ENCODE data around the gene SPATA2.
"Not testable (repeated sequence)": the region's sequence is repeated elsewhere in the genome, so short reads cannot be mapped to it uniquely, and the experiment has no call there.

The SPATA2 gene, protein sequence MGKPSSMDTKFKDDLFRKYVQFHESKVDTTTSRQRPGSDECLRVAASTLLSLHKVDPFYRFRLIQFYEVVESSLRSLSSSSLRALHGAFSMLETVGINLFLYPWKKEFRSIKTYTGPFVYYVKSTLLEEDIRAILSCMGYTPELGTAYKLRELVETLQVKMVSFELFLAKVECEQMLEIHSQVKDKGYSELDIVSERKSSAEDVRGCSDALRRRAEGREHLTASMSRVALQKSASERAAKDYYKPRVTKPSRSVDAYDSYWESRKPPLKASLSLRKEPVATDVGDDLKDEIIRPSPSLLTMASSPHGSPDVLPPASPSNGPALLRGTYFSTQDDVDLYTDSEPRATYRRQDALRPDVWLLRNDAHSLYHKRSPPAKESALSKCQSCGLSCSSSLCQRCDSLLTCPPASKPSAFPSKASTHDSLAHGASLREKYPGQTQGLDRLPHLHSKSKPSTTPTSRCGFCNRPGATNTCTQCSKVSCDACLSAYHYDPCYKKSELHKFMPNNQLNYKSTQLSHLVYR

GRCh38 chr20:49915380-49916145 lies at the start of gene SPATA2:
Gene SPATA2 (minus strand): TSS chr20:49915529. CDS start chr20:49908490, 7,039 bp downstream.
- peak; percentile 92 for DNase-seq

- DNase-seq, result no peak
Measured at GRCh38 chr20:49961413-49961812, 46.1 kb upstream of the SPATA2 start.

DNA sequence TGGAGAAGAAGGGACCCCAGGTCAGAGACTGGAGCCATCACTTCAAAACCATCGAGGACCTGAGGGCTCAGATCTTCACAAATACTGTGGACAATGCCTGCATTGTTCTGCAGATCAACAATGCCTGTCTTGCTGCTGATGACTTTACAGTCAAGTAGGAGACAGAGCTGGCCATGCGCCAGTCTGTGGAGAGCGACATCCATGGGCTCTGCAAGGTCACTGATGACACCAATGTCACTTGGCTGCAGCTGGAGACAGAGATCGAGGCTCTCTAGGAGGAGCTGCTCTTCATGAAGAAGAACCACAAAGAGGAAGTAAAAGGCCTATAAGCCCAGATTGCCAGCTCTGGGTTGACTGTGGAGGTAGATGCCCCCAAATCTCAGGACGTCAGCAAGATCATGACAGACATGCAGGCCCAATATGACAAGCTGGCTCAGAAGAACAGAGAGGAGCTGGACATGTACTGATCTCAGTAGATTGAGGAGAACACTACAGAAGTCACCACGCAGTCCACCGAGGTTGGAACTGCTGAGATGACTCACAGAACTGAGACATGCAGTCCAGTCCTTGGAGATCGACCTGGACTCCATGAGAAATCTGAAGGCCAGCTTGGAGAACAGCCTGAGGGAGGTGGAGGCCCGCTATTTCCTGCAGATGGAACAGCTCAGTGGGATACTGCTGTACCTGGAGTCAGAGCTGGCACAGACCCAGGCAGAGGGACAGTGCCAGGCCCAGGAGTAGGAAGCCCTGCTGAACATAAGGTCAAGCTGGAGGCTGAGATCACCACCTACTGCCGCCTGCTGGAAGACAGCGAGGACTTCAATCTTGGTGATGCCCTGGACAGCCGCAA lies 42.0 kb upstream of the SPATA2 start:
- DNase-seq, result not testable (repeated sequence)

DNA sequence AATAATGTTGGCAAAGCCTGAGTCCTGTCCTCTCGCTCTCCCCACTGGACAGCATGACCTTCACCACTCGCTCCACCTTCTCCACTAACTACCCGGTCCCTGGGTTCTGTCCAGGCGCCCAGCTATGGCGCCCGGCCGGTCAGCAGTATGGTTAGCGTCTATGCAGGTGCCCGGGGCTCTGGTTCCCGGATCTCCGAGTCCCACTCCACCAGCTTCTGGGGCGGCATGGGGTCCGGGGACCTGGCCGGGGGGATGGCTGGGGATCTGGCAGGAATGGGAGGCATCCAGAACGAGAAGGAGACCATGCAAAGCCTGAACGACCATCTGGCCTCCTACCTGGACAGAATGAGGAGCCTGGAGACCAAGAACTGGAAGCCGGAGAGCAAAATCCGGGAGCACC lies 41.4 kb upstream of the SPATA2 start:
- DNase-seq, result no peak

- not testable (repeated sequence) for DNase-seq
Measured at GRCh38 chr20:49955830-49956396, 40.6 kb upstream of the SPATA2 start.

GRCh38 chr20:49955167-49955566 lies 39.8 kb upstream of the SPATA2 start:
- DNase-seq, result no peak

- no peak for DNase-seq
Measured at GRCh38 chr20:49951151-49951550, 35.8 kb upstream of the SPATA2 start.

GRCh38 chr20:49948809-49949507 lies 33.6 kb upstream of the SPATA2 start:
- DNase-seq, result no peak

DNA sequence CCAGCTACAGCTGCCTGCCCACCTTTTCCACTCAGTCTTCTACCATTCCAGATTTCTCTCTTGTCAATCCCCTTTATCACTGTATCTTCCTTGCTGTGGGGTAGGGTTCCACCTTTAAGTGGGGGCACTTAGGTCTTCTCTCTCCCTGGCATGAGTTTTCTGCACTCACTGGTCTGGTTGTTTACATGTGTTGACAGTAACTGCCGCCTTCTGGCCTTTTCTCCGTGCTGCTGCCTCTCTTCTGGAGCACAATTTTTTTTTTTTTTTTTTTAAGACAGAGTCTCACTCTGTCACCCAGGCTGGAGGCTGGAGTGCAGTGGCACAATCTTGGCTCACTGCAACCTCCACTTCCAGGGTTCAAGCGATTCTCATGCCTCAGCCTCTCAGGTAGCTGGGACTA lies 32.8 kb upstream of the SPATA2 start:
- no peak for DNase-seq

DNA sequence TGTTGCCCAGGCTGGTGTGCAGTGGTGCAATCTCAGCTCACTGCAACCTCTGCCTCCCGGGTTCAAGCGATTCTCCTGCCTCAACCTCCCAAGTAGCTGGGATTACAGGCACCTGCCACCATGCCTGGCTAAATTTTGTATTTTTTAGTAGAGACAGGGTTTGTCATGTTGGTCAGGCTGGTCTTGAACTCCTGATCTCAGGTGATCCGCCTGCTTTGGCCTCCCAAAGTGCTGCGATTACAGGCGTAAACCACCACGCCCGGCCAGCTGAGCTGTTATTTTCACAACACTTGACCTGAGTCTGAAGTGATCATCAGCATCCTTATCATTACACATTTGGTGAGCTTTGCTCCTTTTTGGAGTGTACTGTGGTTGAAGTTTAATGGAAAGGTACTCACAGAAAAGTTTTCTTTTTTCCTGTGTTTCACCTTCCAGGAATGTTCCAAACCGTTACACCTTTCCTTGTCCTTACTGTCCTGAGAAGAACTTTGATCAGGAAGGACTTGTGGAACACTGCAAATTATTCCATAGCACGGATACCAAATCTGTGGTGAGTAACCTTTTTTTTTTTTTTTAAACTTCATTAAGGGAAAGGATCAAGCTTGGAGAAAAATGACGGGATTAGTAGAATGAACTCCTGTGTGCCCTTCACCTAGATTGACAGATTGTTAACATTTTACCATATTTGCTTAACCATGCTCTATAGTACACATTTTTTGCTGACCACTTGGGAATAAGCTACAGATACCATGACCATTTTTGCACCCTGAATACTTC lies 30.6 kb upstream of the SPATA2 start:
- DNase-seq, result no peak

DNA sequence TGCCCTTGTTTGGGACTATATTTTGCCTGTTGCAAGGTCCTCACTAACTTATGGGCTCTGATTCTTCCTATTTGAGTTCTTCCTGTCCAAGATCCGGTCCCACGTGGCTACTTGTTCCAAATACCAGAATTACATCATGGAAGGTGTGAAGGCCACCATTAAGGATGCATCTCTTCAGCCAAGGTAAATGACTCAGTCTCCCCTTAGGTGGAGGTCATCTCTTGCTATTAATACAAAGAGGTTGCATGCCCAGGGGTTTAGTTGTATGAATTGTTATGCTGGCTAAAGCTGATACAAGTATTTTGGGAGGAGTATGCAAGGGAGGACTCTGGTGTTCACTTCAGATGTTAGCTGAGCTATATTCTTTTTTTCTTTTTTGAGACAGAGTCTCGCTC lies 30.0 kb upstream of the SPATA2 start:
- DNase-seq, result no peak

GRCh38 chr20:49942942-49943341 lies 27.6 kb upstream of the SPATA2 start:
- DNase-seq, result no peak

GRCh38 chr20:49942303-49942702 lies 27.0 kb upstream of the SPATA2 start:
- no peak for DNase-seq

GRCh38 chr20:49941456-49941855 lies 26.1 kb upstream of the SPATA2 start:
- no peak for DNase-seq

- no peak for DNase-seq
Measured at GRCh38 chr20:49938173-49939163, 23.1 kb upstream of the SPATA2 start.

GRCh38 chr20:49937027-49937929 lies 21.9 kb upstream of the SPATA2 start:
- DNase-seq, result no peak

DNA sequence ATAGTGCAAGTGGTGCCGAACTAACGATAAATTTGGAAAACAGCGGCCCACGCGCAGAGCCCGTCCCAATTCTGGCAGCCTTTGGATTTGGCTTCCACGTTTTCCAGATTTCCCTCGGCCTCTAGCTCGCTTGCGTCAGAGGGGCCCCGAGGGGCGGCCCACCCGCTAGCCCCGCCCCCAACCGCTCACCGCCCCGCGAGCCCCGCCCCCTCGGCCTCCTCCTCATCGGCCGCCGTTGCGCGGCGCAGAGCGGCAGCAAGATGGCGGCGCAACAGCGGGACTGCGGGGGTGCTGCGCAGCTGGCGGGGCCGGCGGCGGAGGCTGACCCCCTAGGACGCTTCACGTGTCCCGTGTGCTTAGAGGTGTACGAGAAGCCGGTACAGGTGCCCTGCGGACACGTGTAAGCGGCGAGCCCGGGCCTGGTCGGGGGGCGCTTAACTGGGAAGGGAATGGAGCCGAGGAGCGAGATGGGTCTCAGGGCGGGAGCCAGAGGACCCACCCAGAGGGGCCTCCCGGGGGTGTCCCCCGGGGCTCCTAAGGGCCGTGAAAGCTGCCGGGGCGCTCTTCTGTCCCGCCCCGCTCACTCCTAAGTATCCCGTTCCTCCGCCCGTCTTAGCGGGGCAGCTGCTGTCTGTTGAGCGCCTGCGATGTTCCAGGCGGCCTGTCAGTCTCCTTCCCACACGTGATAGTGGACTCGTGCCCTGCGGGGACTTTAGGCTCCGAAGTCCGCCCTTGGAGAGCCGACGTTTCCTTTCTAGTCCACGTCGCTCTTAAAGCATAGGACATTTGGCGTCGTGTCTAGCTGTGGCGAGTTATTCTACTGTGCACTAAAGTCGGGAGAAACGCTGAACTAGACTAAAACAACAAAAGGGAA lies 21.1 kb upstream of the SPATA2 start, which contains the start of gene RNF114:
Gene RNF114, plus strand, starts transcription at position 245 of the 874 bp plus-strand sequence. Its CDS starts 16 bp downstream, at position 261.
- DNase-seq, result peak; percentile 89

Measured in activated T-cell treated with anti-CD3 and anti-CD28 coated beads for 4 hours (primary cell).